CMK (cell line): ENCODE data around the gene MLXIPL.
"Not testable (repeated sequence)": the region's sequence is repeated elsewhere in the genome, so short reads cannot be mapped to it uniquely, and the experiment has no call there.

Experiments used
- DNase-seq: peaks from one replicate; pipeline ENCODE4 v3.0.0-alpha.2; 2010; ENCODE audit warnings: low read depth

The MLXIPL gene

GRCh38 chr7:73623798-73624668 is at the start of gene MLXIPL:
MLXIPL (minus strand) TSS chr7:73624522; CDS start chr7:73624492, 30 bp downstream.
- no peak for DNase-seq

- no peak for DNase-seq
Observed at GRCh38 chr7:73671857-73672445, 47.6 kb upstream of the MLXIPL start.

GRCh38 chr7:73671322-73671661 is 47.0 kb upstream of the MLXIPL start:
- DNase-seq = no peak

- no peak for DNase-seq
Observed at GRCh38 chr7:73669858-73670385, 45.6 kb upstream of the MLXIPL start.

GRCh38 chr7:73669288-73669701 is 45.0 kb upstream of the MLXIPL start:
- no peak for DNase-seq

GRCh38 chr7:73668886-73669230 is 44.5 kb upstream of the MLXIPL start:
- no peak for DNase-seq

- no peak for DNase-seq
Observed at GRCh38 chr7:73668103-73668885, 44.0 kb upstream of the MLXIPL start.

GRCh38 chr7:73667344-73668102 is 43.2 kb upstream of the MLXIPL start, which contains the start of gene VPS37D:
VPS37D (plus strand) TSS chr7:73667831; CDS start chr7:73667959, 128 bp downstream.
- peak; percentile 43 for DNase-seq

GRCh38 chr7:73663033-73663432 is 38.7 kb upstream of the MLXIPL start:
- DNase-seq = no peak

- not testable (repeated sequence) for DNase-seq
Observed at GRCh38 chr7:73660594-73660993, 36.3 kb upstream of the MLXIPL start.

- no peak for DNase-seq
Observed at GRCh38 chr7:73659983-73660382, 35.7 kb upstream of the MLXIPL start.

GRCh38 chr7:73655309-73655708 is 31.0 kb upstream of the MLXIPL start:
- not testable (repeated sequence) for DNase-seq

- DNase-seq = no peak
Observed at GRCh38 chr7:73652541-73652949, 28.2 kb upstream of the MLXIPL start.

GRCh38 chr7:73650524-73650923 is 26.2 kb upstream of the MLXIPL start:
- no peak for DNase-seq

- no peak for DNase-seq
Observed at GRCh38 chr7:73649576-73649975, 25.3 kb upstream of the MLXIPL start.

GRCh38 chr7:73648593-73649332 is 24.4 kb upstream of the MLXIPL start:
- DNase-seq = no peak

- DNase-seq = no peak
Observed at GRCh38 chr7:73647725-73648592, 23.6 kb upstream of the MLXIPL start.

GRCh38 chr7:73646785-73647724 is 22.7 kb upstream of the MLXIPL start:
- DNase-seq = no peak

- no peak for DNase-seq
Observed at GRCh38 chr7:73645643-73646174, 21.4 kb upstream of the MLXIPL start.
